ENCODE results near the gene P2RY8.
"Not testable (repeated sequence)": the region's sequence is repeated elsewhere in the genome, so short reads cannot be mapped to it uniquely, and the experiment has no call there.

The P2RY8 gene

DNA sequence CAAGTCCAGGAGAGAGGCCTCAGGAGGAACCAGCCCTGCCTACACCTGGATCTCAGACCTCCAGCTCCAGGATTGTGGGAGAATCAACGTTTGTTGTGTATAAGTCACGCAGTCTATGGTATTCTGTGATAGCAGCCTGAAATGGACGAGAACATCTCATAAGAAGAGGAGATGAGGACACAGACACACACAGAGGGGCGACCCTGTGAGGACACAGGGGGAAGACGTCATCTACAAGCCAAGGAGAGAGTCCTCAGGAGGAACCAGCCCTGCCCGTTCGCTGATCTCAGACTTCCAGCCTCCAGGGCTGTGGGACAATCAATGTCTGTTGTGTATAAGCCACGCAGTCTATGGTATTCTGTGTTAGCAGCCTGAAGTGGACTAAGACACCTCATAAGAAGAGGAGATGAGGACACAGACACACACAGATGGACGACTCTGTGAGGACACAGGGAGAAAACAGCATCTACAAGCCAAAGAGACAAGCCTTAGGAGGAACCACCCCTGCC, 20.3 kb downstream of the P2RY8 start:
- DNase-seq = no peak

DNA sequence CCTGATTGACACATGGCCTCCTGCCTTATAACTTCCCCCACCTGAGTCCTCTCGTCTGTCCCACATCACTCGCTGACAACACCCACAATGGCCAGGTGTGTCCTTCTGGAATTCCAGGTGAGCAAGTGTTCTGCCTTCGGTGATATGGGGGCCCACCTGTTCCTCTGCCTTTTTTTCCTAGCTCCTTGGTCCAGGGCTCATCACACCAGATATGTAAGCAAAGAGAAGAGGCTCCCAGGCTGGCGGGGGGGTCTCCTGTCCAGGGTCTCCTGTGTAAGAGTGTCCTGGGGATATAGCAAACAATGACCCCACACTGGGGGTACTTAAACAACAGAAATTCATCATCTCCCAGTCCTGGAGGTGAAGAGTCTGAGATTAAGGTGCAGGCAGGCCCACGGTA, 25.2 kb downstream of the P2RY8 start:
- DNase-seq = no peak

DNA sequence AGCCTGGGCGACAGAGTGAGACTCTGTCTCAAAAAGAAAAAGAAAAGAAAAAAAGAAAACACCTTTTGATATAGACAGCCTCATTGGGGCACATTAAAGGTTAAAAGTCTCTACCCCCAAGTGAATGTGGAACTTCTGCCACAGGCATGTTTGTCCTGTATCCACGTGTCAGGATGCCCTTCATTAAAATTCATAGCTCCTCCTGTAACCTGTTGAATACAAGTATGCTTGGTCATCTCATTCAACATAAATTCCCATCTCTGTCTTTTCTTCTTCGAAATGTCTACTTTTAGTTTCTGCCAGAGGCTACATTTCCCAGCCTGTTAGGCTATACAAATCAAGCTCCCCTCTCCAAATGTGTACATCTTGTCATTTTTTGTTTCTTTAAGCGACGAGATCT, 25.8 kb downstream of the P2RY8 start:
- no peak for DNase-seq

DNA sequence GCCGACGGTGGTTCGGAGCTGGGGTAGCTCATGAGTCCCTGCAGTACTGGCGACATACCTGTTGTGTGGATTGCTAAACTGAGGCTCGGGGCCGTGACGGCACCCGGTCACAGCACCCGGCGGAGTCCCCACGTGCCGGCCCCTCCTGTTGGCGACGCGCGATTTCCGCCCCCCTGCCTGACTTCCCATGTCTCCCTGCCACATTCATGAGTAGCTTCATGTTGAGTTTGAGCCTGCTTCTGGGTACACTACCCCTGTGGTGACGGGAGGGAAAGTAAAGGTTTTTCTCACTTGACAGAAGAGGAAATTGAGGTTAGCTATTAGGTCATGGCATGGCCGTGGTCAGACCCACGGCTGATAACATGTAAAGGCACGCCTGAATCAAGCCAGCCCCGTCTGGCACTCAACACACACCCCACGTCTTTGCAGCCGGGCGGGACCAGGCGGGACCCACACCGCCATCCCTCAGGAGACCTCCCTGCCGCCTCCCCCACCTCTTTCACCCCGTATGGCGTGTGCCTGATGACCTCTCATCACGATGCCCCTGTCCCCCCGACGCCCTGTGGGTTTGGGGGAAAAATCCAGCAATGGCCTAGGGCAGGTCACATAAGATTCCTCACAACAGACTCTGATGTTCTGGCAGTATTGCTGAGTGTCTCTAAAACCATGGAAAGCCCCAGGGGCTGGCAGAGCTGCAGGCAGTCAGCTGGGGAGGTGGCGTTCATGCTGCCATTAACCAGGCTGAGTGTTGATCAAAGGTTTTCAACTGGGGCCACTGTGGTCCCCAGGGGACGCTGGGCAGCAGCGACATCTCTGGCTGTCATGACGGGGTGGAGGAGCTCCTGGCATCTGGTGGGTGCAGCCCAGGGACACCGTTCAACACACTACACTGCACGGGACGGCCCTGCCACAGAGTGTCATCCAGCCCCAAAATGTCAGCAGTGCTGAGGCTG, 29.2 kb downstream of the P2RY8 start:
- peak; percentile 46 for DNase-seq

DNA sequence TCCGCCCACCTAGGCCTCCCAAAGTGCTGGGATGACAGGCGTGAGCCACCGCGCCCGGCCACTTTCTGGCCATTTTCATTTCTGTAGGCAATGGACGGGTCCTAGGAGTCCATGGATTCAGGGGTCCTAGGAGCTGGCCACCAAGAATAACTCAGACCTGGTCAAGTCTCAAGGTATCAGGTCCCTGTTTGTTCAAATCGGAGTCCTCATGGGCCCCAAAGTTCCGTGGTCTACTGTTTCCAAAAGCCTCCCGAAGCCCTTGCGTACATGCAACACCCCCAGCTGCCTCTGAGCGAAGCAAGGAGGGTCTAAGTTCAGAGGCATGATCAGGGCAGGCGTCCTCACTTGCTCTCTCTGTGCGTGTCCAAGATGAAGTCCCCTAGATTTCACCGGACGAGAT, 30.1 kb downstream of the P2RY8 start:
- no peak for DNase-seq

DNA sequence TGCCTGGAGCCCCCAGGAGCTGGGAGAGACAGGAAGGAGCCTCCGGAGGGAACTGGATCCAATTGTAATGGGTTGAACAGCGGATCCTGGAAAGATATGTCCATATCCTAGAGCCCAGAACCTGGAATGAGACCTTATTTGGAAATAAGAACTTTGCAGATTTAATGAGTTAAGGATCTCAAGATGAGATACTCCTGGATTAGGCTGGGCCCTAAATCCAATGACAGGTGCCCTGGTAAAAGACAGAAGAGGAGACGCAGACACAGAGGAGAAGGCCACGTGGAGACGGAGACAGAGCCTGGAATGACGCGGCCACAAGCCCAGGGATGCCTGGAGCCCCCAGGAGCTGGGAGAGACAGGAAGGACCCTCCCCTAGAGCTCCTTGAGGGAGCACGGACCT, 34.1 kb downstream of the P2RY8 start:
- no peak for DNase-seq

DNA sequence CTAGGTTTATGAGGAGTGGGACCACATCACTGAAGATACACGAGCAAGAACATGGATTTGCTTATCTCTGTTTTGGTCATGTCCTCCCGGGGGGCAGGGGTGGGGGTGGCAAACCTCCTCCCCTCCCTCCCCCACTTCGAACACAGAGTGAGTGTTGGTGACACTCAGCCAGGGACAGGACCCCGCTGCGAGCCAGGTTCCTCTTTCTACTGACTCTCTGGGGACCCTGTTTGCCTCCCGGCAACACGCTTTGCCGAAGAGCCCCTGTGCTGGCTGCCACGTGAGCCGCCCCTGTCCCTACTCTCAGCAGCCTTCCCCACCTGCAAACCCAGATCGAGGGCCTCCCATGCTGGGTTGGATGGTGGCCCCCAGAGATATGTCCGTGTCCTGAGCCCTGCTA, 34.7 kb downstream of the P2RY8 start:
- no peak for DNase-seq

DNA sequence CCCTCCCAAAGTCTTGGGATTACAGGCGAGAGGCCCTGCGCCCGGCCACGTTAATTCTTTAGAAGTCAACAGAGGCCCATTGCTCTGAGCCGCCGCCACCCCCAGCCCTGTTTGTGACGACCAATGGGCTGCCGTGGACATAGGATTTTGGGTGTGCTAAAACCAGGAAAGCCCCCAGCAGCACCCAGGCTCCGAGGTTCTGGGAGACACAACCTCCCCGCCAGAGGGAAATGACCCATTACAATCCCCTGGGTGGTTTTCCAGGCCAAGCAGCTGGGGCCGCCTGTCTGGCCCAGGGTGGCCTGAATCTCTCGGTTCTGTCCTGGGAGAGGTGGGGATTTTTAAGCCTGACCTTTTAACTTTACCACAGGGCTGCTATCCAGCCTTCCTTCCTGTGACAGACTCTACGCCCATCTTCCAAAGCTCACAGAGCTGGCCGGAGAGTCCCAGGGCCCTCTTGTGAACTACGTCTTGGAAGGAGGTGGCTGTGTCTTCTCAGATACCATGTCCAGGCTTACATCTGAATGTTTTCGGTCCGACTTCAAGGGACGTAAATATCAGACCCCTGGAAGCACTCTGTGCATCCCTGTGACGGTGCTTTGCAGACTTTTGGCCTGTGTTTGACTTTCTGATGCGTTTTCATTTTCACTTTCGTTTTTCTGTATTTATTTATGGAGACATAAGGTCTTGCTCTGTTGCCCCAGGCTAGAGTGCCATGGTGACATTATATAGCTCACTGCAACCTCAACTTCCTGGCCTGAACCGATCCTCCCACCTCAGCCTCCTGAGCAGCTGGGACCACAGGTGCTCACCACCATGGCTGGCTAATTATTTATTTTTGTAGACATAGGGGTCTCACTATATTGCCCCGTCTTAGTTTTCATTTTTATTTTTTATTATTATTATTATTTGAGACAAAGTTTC, 36.0 kb downstream of the P2RY8 start:
- no peak for DNase-seq

DNA sequence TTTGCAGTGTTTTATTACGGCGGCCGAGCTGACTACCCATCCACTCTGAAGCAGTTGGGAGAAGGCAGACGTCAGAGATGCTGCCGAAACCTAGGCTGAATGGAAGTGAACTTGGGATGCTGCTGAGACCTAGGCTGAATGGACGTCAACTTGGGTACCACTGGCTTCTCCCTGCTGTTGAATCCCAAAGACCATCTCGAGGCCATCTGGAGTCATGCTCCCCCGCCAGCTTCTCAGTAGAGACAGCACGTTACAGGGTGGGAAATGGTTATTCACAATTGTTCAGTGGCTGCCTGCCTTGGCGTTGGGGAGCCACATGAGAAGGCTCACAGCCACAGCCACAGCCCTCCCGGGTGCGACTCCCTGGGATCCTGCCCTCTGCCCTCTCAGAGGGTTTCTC, 40.9 kb downstream of the P2RY8 start:
- peak; percentile 17 for DNase-seq

DNA sequence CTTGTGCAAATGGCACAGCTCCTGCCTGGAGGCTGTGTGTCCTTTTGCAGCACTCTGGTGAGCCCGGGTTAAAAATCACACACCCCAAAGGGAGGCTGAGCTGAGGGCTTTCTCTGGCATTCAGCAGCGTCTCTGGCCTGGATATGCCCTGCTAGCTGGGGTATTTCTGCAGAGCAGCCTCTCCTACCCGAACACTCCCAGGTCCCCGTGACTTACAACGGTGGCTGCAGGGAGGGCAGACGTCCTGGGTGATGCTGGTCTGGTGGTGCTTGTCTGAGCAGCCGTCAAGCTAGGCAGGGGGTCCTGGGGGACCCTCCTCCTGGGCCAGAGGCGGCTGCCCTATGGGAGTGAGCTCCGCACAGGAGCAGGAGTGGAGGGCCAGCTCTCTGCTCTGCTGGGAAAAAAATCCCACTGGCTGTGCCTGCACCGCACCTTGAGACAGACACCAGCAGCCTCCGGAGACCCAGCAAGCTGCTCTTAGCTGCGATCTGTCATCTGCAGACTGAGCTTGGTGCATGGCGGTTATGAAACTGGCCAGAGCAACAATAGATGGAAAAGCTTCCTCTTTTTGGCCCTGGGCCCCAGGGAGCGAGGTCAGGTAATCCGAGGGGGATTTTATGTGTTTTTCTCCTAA, 43.0 kb downstream of the P2RY8 start:
- DNase-seq = peak; percentile 35

DNA sequence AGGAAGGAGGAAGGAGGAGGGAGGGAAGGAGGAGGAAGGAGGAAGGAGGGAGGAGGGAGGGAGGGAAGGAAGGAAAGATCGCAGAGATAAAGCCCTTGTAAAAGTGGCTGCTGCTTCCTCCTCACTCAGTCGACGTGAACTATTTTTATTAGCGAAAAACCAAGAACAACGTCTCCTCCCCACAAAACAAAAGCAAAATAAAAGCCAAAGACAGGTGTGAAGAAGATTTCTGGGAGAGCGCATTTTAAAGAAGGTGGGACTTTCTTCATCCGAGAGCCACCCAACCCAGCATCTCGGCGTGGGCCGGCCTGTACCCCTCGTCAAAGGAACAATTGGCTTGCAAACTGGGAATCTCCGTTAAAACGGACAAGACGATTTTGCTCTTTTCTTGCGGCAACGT, 43.6 kb downstream of the P2RY8 start:
- DNase-seq = no peak

DNA sequence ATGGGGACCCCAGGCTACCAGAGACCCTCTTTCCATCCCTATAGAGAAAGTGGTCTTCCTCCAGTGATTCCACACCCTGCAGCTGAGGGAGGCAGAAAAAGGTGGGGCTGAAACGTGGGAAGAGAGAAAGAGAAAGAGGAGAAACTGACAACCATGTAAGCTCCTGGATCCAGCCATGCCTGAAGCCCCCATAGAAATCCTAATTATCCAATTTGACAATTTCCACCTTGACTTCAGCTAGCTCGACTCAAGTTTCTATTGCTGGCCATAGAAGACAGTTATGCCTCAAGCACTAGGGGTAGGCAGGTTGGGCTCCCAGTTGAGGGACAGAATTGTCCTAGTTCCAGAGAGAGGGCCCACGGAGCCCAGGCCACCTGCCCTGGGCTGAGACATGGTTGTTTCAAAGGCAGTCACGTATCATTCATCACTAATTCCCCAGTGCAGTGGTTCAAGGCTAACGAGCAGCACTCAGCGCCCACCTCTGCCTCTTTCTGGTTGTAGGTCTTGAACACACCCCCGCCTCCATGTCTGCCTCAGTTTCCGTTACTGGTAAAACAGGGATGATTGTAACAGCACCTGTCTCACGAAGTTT, 44.5 kb downstream of the P2RY8 start:
- DNase-seq = peak; percentile 19

DNA sequence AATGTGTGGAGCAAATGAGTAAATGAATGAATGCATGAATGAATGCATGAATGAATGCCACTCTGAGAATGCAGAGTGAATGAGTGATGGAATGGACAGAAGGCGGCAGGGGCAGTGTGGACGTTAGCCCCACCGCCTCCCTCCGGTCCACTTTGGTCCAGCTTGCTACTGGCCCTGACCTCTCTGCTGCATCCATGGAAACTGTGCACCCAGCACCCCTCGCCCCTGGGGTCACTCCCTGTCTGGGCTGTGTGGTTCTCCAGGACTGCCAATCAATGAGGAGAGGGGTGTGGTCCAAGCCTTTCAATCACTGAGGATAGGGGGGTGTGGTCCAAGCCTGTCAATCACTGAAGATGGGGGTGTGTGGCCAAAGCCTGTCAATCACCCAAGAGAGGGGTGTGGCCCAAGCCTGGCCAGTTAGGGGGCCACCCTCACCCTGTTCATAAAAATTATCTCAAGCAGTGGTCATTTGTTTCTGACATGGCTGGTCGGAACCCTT, 45.1 kb downstream of the P2RY8 start:
- DNase-seq = peak; percentile 39

DNA sequence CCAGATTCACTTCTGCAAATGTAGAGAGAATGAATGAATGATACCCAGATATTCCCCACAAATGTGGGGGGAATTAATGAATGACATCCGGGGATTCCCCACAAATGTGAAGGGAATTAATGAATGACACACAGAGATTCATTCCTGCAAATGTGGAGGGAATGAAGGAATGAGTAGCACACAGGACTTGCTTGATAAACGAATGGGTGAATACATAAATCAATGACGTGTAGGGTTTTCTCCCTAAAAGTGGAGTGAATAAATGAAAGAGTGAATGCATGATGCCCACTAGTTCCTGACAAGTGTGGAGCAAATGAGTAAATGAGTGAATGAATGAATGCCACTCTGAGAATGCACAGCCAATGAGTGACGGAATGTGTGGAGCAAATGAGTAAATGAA, 45.7 kb downstream of the P2RY8 start:
- DNase-seq = not testable (repeated sequence)

DNA sequence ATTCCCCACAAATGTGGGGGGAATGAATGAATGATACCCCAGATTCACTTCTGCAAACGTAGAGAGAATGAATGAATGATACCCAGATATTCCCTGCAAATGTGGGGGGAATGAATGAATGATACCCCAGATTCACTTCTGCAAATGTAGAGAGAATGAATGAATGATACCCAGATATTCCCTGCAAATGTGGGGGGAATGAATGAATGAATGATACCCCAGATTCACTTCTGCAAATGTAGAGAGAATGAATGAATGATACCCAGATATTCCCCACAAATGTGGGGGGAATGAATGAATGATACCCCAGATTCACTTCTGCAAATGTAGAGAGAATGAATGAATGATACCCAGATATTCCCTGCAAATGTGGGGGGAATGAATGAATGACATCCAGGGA, 46.3 kb downstream of the P2RY8 start:
- not testable (repeated sequence) for DNase-seq

DNA sequence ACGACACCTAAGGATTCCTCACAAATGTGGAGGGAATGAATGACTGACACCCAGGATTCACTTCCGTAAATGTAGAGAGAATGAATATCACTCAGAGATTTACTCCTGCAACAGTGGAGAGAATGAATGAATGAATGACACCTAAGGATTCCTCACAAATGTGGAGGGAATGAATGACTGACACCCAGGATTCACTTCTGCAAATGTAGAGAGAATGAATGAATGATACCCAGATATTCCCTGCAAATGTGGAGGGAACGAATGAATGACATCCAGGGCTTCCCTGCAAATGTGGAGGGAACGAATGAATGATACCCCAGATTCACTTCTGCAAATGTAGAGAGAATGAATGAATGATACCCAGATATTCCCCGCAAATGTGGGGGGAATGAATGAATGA, 47.6 kb downstream of the P2RY8 start:
- DNase-seq = not testable (repeated sequence)

DNA sequence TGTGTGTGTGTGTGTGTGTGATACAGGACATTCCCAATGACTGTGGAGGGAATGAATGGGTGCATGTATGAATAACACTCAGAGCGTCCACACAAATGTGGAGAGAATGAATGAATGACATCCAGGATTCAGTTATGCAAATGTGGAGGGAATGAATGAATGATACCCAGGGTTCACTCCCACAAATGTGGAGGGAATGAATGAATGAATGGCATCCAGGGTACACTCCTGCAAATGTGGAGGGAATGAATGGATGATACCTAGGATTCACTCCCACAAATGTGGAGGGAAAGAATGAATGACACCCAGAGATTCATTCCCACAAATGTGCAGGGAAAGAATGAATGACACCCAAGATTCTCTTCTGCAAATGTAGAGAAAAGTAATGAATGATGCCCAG, 48.2 kb downstream of the P2RY8 start:
- DNase-seq = no peak

DNA sequence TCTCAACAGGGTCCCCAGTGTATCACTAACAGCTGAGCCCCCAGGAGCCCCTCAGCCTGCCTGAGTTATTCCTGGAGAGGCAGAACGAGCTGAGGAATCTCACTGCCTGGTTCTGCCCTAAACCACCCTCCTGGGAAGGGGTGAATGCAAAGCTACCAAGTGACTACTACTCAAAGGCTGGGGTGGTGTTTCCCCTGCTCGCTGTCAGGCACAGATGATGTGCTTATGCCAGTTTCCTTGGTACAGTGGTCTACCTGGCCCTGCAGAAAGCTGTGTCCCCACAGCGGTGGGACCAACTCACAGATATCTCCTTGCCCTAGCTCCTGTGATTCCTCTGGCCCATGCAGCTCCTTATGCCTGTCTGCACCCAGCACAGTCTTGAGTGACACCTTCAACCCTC, 48.8 kb downstream of the P2RY8 start:
- DNase-seq = peak; percentile 12

DNA sequence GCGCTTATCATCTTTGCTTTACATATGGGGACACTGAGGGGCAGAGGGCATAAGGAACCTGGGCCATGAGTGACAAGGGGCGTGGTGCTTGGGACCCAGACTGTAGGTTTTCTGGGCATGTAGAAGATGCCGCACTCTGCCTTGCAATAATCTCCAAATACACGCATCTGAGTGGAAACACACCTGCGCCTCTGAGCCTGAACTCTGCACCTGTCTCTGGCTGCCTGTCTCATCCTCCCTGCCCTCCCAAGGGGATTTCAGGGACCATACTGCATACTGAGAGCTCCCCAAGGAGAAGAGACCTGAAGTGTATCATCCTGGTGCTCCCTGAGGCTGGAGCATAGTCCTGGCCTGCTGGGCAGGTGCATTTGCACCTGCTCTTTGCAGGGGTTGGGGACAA, 49.6 kb downstream of the P2RY8 start:
- DNase-seq = peak; percentile 16

DNA sequence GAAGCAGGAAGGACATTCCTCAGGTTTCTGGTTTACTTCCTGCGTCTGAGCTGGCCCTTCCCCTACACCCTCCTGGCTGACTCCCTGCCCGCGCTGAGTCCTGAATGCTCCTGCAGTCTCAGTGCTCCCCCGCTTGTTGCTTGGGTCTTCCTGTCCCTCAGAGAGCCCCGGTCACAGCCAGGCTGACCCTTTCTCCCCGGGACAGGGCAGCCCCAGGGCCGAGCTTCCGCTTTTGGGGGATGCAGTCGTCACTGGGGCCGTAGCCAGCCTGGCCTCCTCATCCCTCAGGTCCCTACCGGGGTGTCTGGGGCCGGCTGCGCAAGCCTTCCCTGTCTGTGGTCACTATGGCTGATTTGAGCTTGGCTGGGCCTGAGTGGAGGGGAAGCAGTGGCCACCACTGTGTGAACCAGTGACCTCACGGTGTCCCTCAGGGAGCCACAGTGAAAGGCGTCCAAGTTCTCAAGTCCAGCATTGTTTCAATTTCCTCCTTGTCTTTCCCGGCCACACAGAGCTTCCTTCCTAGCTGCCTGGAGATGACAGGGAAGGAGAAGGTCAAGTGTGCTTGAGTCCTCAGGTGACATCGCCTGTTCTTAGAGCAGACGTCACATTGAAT, 50.1 kb downstream of the P2RY8 start:
- peak; percentile 17 for DNase-seq

DNA sequence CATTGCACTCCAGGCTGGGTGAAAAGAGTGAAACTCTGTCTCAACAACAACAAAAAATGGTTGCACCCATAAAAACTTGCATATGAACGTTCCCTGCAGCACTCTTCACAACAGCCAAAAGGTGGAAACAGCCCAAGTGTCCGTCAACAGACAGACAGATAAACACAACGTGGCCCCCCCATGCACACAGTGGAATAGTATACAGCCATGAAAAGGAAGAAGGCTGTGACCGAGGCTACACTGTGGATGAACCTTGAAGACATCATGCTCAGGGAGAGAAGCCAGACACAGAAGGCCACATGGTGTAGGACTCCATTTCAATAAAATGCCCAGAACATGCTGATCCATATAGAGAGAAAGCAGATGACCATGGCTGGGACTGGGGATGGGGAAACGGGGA, 50.8 kb downstream of the P2RY8 start:
- peak; percentile 12 for DNase-seq

DNA sequence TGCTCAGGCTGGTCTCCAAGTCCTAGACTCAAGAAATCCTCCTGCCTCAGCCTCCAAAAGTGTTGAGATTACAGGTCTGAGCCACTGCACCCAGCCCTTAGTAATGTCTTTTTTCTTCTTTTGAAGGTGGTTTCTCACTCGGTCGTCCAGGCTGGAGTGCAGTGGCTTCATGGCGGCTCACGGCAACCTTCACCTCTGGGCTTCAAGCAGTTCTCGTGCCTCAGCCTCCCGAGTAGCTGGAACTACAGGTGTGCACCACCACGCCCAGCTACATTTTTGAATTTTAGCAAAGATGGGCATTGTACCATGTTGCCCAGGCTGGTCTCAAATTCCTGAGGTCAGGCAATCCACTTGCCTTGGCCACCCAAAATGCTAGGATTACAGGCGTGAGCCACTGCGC, 52.0 kb downstream of the P2RY8 start:
- peak; percentile 17 for DNase-seq

Measured in activated T-cell treated with anti-CD3 and anti-CD28 coated beads, Interleukin-2, amount 50 U/mL, for 1 hour (primary cell).